Suprapubic skin (tissue), 4 donors: Measurements from ENCODE around the gene ZAR1.

Experiments used
- CTCF ChIP-seq, 2 donors: fragments of 200-600 bp in 1 of 2; fragments of 450-650 bp in 1 of 2; sonication (generic) in 1 of 2; IDR thresholded peaks; one replicate each; pipeline ENCODE4 v1.5.1; 2016 to 2019; ENCODE audit warnings: antibody characterized with exemption in 2 of 2, mild to moderate bottlenecking in 1 of 2, moderate library complexity in 1 of 2
- EP300 ChIP-seq: sonication (generic); formaldehyde crosslinking; IDR thresholded peaks from one replicate; pipeline ENCODE4 v1.6.1; 2017; ENCODE audit warnings: antibody characterized with exemption
- POLR2A ChIP-seq, 2 donors: fragments of 450-650 bp; IDR thresholded peaks; one replicate each; pipeline ENCODE4 v1.6.1; 2017; ENCODE audit warnings: antibody characterized with exemption in 2 of 2, mild to moderate bottlenecking in 2 of 2, moderate library complexity in 2 of 2
- POLR2AphosphoS5 ChIP-seq, 3 donors: sonication (generic); formaldehyde crosslinking; IDR thresholded peaks; one replicate each; pipeline ENCODE4 v1.6.1; 2017; ENCODE audit warnings: antibody characterized with exemption in 3 of 3

GRCh38 chr4:48506716-48507115, 16.7 kb downstream of the ZAR1 start:
- TF ChIP-seq CTCF (IDR thresholded peaks at IDR 0.05) = no peak
- no peak for TF ChIP-seq POLR2A (IDR thresholded peaks at IDR 0.05)
- TF ChIP-seq EP300 = no peak
- TF ChIP-seq POLR2AphosphoS5 (IDR thresholded peaks at IDR 0.05) = no peak
